ENCODE results near the gene SLC1A2.
"Not testable (repeated sequence)": the region's sequence is repeated elsewhere in the genome, so short reads cannot be mapped to it uniquely, and the experiment has no call there.

Gene SLC1A2

DNA sequence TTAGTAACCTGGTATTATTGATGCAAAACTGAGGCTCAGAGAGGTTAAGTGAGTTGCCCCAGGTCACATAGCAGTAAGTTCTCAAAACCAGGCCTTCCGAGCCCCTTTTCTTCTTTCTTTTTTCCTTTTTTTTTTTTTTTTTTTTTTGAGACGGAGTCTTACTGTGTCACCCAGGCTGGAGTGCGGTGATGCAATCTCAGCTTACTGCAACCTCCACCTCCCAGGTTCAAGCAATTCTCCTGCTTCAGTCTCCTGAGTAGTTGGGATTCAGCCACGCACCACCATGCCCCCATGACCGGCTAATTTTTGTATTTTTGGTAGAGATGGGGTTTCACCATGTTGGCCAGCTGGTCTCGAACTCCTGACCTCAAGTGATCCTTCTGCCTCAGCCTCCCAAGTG, 192.6 kb downstream of the SLC1A2 start:
- not testable (repeated sequence) for DNase-seq (ENCODE audit: low read depth in 2 of 2)

GRCh38 chr11:35225946-35226520, 193.3 kb downstream of the SLC1A2 start:
- DNase-seq (ENCODE audit: low read depth in 2 of 2), result no peak

DNA sequence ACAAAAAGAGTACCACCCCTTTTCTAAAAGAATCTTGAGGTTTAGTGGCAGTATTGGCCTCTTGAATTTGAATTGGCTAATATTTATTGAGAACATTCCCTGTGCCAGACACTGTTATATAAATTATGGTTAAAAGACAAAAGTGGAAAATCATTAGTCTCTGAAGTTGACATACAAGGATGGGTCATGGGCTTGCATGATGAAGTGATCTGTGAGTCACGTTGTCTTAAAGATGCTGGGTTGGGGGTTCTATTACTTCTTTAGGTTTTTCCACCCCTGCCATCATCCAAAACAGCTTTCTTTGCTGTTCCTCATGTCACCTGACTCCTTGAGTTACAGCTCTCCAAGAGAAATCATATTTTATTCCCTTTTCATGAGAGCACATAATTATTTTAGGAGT, 195.4 kb downstream of the SLC1A2 start:
- DNase-seq (ENCODE audit: low read depth in 2 of 2), result no peak

- DNase-seq (ENCODE audit: low read depth in 2 of 2), result no peak
These were observed 196.0 kb downstream of the SLC1A2 start for GRCh38 chr11:35223371-35223796.

DNA sequence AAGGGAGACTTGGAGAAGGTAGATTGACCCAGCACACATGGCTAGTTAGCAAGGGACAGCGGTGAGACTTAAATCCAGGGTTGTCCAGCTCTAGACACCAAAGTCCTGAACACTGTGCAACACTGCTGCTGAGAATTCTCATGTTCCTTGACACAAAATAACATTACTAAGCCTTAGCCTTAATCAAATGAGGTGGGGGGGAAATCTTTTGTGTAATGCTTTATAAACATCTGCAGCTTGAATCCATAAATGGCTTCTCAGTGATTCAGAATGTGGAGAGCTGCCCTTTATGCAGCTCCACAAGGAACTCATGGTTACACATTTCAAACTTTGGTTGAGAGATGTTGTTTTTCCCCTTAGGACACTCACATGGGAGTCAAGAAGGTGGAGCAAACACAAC, 200.4 kb downstream of the SLC1A2 start:
- DNase-seq (ENCODE audit: low read depth in 2 of 2), result no peak

DNA sequence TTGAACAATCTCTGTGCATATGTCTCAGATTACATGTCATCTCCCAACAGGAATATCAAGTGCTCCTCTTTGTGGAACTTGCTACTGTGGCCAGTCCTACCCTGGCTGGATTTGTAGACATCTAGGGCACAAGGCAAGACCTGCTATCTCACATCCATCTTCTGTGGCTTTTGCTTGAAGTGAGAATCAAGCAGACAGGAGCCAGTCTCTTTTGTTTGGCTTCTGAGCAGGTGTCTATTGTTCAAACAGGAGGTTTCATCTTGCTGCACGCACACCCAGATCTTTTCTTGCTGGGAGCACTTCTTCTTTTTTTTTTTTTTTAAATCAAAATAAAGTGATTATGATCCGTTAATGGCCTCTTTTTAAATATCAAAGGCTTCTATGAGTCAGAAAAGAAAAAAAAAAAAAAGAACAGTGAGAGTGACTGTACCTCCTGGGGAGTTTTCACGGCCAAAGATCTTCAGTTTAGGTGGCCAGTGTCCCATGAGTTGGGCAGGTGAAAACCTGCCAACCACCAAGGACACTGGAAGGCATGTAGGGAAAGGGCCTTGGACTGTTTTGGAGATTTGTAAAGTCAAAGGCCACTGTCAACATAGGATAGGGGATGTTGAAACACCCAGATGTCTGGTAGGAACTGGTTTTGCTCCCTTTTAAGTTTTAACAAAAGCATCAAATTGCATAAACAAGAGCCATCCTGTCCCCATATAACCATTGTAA, 202.2 kb downstream of the SLC1A2 start:
- no peak for DNase-seq (ENCODE audit: low read depth in 2 of 2)

- no peak for DNase-seq (ENCODE audit: low read depth in 2 of 2)
These were observed 203.4 kb downstream of the SLC1A2 start for GRCh38 chr11:35215945-35216344.

GRCh38 chr11:35214792-35215193, 204.6 kb downstream of the SLC1A2 start:
- peak; percentile 7 to 30 for DNase-seq (ENCODE audit: low read depth in 2 of 2)

DNA sequence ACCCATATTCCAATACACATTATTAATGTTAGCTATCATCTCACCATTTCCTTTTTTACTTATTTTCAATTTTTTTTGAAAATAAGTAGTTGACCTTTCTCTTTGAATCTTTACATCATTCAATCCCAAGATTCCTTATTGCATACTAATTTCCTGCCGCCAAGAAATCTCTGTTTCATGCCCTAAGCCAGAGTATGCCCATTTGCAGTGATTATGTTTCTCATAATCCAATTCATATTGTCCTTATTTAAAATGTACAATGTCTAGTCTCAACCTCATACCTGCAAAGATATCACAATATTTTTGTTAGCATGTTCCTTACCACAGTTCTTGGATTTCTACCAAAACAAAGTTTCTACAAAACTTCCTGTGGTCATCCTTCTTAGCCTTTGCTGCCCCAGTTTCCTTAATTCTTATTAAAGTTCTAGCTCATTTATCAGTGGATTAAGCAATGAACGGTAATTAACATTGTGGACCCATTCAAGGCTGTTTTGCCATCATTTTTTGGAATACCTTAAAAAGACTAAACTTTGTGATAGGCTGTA, 205.1 kb downstream of the SLC1A2 start:
- no peak for DNase-seq (ENCODE audit: low read depth in 2 of 2)

- DNase-seq (ENCODE audit: low read depth in 2 of 2), result no peak
These were observed 207.4 kb downstream of the SLC1A2 start for GRCh38 chr11:35211952-35212351.

DNA sequence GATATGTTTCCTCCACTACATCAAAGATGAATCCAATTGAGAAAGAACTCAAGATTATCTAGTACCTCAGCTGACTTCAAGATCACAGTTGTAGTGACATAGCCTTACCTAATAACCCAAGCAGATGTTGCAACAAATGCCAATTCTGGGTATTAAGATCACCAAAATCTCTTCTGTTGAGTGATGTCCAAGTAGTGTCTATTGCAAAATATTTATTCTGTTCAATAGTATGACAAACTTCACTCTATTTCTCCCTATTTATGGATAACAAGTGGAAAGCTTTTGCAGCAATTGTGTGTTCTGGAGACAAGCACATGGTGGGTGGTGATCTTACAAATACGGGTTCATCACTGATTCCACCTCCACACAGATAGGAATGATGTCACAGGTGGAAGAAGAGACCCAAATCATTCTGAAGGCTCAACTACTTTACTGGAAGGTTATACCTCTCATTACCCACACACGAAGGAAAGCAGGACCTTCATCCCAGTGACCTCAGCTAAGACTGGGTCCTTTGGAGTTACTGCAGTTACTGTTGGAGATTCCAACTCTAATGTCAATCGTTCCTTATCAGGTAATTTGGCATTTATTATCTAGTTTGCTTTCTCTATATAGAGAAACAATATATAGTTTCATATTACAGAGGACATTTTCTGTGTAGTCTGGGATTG, 208.3 kb downstream of the SLC1A2 start:
- DNase-seq (ENCODE audit: low read depth in 2 of 2), result no peak

GRCh38 chr11:35208795-35209194, 210.6 kb downstream of the SLC1A2 start:
- DNase-seq (ENCODE audit: low read depth in 2 of 2), result no peak

DNA sequence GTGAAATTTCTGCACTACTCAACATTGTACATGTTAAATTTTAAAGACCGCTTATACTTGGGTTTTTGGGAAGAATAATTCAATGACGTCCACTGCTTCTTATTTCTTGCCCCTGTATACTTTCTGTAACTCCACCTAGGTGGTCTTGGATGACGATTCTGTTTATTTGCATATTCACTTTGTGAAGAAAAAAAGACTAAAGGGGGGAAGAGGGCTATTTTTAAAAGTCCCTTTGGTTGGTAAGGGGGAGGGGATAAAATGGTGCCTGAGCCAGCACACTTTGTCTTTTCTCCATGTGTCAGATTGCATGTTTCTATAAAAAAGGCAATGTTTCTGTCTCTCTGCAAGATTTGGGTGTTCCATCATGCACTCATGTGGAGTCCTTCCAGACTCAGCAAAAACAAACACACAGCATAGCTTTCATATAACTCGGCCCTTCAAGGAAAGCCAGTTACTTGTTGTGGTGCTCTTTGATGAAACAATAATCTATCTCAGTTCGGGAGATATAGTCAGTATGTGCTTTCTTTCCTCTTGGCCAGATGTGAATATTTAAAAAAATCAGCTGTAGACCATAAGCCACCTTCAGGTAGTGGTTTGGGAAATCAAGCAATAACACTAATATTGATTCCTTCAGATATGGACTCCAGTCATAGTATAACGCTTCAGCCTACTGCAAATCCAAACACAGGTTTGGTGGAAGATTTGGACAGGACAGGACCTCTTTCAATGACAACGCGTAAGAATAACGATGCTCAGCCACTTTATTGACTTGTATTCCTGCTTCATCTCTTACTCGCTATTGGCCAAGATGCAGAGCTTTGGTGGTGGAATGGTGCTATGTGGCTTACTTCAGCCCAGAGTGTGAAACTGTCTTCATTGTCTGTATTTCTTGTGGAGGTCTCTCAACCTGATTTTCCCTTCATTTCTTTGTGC, 211.6 kb downstream of the SLC1A2 start:
- DNase-seq (ENCODE audit: low read depth in 2 of 2), result no peak

- DNase-seq (ENCODE audit: low read depth in 2 of 2), result no peak
These were observed 212.7 kb downstream of the SLC1A2 start for GRCh38 chr11:35206616-35207015.

- DNase-seq (ENCODE audit: low read depth in 2 of 2), result no peak
These were observed 214.7 kb downstream of the SLC1A2 start for GRCh38 chr11:35204614-35205013.
